Left kidney (tissue), 2 donors: ENCODE data around the gene KHK. TPM values are rescaled to one million over a fixed set of nuclear protein-coding genes. Genes with fewer than 3 reads are reported as not detected.

ENCODE experiments used
- DNase-seq: peaks from one replicate; pipeline ENCODE4 v3.0.0-alpha.2; 2013
- polyA plus RNA-seq: library from polyadenylated mRNA; unstranded; fragments of 120-200 nt; gene quantifications from one replicate; pipeline ENCODE4 v1.2.1, GENCODE V29; 2013; ENCODE audit not compliant: insufficient read length

Gene KHK
- polyA plus RNA-seq, 1 donor: 47.9 TPM

DNA sequence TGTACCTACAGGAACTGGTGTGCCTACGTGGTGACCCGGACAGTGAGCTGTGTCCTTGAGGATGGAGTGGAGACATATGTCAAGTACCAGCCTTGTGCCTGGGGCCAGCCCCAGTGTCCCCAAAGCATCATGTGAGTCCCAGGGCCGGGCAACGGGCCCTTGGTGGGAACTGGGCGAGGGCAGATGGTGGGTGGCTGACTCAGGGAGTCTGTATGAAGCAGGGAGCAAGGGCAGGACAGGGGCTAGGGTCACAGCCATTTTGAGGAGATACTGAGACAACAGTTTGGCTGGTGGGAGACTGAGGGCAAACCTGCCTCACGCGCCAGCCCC, 6.5 kb upstream of the KHK start:
- no peak for DNase-seq

DNA sequence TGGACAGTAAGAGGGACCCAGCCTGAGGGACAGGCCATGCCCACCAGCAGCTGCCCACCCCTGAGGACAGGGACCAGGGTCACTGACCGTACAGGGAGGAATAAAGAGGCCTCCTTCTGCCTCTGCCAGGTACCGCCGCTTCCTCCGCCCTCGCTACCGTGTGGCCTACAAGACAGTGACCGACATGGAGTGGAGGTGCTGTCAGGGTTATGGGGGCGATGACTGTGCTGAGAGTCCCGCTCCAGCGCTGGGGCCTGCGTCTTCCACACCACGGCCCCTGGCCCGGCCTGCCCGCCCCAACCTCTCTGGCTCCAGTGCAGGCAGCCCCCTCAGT, 6.0 kb upstream of the KHK start:
- no peak for DNase-seq

DNA sequence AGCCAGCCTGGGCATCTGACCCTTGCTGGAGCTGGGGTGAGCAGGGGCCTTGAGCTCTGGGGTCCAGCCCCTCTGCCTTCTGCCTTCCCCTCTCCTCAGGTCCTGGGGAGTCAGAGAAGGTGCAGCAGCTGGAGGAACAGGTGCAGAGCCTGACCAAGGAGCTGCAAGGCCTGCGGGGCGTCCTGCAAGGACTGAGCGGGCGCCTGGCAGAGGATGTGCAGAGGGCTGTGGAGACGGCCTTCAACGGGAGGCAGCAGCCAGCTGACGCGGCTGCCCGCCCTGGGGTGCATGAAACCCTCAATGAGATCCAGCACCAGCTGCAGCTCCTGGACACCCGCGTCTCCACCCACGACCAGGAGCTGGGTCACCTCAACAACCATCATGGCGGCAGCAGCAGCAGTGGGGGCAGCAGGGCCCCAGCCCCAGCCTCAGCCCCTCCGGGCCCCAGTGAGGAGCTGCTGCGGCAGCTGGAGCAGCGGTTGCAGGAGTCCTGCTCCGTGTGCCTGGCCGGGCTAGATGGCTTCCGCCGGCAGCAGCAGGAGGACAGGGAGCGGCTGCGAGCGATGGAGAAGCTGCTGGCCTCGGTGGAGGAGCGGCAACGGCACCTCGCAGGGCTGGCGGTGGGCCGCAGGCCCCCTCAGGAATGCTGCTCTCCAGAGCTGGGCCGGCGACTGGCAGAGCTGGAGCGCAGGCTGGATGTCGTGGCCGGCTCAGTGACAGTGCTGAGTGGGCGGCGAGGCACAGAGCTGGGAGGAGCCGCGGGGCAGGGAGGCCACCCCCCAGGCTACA, 4.4 kb upstream of the KHK start:
- no peak for DNase-seq

DNA sequence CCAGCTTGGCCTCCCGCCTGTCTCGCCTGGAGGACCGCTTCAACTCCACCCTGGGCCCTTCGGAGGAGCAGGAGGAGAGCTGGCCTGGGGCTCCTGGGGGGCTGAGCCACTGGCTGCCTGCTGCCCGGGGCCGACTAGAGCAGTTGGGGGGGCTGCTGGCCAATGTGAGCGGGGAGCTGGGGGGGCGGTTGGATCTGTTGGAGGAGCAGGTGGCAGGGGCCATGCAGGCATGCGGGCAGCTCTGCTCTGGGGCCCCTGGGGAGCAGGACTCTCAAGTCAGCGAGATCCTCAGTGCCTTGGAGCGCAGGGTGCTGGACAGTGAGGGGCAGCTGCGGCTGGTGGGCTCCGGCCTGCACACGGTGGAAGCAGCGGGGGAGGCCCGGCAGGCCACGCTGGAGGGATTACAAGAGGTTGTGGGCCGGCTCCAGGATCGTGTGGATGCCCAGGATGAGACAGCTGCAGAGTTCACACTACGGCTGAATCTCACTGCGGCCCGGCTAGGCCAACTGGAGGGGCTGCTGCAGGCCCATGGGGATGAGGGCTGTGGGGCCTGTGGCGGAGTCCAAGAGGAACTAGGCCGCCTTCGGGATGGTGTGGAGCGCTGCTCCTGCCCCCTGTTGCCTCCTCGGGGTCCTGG, 3.7 kb upstream of the KHK start:
- DNase-seq: no peak

DNA sequence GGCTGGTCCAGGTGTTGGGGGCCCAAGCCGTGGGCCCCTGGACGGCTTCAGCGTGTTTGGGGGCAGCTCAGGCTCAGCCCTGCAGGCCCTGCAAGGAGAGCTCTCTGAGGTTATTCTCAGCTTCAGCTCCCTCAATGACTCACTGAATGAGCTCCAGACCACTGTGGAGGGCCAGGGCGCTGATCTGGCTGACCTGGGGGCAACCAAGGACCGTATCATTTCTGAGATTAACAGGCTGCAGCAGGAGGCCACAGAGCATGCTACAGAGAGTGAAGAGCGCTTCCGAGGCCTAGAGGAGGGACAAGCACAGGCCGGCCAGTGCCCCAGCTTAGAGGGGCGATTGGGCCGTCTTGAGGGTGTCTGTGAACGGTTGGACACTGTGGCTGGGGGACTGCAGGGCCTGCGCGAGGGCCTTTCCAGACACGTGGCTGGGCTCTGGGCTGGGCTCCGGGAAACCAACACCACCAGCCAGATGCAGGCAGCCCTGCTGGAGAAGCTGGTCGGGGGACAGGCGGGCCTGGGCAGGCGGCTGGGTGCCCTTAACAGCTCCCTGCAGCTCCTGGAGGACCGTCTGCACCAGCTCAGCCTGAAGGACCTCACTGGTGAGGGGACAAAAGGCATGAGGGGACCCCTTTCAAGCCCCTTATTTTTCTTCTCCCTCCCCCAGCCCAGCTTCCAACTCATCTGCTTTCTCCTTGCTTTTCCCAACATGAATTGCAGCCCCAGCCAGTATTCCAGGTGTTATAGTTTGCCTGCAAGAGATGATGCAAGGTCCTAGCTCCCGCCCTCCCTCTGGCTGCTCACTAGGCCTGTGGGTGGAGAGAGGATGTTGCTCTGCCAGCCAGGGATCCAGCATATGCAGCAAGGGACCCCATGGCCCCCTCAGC, 2.9 kb upstream of the KHK start:
- DNase-seq: no peak

DNA sequence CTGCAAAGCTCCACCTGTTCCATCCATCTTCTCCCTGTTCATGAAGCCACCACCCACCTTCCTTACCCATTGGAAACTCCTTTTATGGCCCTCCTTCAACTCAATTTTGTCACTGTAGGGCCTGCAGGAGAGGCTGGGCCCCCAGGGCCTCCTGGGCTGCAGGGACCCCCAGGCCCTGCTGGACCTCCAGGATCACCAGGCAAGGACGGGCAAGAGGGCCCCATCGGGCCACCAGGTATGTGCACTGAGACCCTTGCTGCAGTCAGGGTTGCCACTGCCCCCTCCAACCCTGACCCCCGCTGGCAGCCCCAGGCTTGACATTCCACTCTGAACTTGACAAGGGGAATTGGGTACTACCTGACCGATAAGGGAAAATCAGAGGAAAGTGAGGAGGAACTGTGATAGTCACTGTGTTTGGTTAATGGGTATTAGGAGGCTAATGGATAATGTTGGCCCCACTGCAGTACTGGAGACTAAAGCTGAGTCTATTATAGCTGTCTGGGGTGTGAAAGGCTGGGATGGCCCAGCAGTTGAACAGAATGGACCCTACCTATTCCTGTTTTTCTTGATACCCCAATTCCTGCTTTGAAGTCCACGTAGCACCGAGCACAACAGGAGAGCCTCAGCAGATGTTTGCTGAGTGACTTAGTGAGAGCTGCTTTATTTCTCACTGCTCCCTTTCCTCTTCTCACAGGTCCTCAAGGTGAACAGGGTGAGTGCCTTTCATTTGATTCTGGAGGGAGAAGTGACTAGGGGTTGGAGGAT, 2.1 kb upstream of the KHK start:
- DNase-seq: no peak

DNA sequence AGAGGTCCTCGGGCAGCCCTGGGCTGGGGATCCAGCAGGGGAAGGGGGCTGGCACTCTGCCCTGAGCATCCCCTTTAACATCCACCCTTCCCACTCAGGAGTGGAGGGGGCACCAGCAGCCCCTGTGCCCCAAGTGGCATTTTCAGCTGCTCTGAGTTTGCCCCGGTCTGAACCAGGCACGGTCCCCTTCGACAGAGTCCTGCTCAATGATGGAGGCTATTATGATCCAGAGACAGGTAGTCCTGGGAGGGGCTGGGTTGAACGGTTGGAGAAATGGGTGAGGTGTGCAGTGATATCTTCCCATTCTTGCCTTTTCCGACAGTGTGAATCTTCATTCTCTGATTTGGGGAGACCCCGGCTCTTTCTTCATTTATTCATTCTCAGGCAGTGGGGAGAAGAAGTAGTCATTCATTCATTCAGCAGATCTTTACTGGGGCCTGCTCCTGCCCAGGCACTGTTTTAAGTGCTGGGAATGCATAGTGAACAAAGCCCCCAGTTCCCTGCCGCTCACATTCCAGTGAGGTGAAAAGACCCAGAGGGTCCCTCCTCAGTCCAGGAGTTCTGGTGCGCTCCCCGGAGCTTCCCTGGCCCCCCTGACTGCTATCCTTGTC, 1.4 kb upstream of the KHK start:
- no peak for DNase-seq

DNA sequence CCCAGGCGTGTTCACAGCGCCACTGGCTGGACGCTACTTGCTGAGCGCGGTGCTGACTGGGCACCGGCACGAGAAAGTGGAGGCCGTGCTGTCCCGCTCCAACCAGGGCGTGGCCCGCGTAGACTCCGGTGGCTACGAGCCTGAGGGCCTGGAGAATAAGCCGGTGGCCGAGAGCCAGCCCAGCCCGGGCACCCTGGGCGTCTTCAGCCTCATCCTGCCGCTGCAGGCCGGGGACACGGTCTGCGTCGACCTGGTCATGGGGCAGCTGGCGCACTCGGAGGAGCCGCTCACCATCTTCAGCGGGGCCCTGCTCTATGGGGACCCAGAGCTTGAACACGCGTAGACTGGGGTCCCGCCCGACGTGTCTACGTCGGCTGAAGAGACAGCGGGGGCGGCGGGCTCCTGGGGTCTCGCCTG, 891 bp upstream of the KHK start:
- no peak for DNase-seq

DNA sequence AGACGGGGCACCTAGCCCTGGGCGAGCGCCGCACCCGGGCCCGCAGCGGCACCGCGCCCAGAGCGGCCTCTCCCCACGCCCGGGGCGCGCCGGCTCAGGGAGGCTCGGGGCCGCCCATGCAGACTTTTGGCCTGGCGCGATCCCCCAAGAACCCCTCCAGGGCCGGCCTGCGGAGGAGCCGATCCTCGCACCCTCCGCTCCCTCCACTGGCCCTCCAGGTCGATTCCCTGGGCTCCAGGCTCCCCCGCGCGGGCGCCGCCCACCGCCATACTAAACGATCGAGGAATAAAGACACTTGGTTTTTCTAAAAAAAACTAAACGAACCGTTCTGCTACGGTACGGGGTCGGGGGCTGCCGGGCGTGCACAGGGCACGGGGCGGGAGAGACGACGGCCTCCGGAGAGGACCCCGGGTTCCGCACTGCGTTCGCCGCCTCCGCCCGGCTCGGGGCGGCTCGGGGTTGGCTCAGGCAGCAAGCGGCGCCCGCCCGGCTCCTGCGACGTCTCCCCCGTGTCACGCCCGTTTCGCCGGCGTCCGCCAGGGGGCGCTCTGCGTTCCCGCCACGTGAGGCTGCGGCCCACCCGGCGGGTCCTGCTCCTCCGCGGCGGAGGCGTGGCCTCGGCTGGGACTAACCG, 365 bp upstream of the KHK start:
- DNase-seq: peak; percentile 93

DNA sequence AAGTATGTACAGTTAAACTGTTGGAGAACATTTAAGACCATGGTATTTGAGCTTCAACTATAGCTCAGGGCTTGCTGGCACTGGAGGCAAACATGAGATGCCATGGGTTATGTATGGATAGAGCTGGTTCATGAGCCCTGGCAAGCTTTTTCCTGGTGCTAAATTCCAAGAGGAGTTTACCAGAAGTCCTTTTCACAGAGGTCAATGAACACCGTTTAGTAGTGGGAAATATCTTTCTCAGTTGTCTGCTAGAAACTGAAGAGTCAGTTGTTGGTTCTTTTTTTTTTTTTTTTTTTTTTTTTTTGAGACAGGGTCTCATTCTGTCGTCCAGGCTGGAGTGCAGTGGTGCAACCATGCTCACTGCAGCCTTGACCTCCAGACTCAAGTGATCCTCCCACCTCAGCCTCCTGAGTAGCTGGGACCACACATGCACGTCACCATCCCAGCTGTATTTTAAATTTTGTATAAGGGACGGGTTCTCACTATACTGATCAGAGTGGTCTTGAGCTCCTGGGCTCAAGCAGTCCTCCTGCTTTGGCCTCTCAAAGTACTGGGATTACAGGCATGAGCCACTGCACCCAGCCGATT, 1.3 kb downstream of the KHK start:
- DNase-seq: no peak

DNA sequence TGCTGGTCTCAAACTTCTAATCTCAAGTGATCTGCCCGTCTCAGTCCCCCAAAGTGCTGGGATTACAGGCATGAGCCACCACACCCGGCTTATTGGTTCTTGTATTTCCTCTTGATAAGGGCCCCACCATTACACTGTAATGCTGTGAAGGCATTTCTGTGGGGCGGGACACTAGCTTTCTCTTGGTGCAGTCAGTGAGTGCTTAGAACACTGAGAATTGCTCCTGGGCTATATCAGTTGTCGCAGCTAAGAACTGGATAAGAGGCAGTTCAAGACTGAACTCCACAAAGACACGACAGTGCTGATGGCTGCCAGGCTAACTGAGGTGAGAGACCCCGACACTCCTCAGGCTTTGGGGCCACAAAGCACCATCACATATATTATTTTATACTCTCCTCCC, 2.1 kb downstream of the KHK start:
- no peak for DNase-seq

DNA sequence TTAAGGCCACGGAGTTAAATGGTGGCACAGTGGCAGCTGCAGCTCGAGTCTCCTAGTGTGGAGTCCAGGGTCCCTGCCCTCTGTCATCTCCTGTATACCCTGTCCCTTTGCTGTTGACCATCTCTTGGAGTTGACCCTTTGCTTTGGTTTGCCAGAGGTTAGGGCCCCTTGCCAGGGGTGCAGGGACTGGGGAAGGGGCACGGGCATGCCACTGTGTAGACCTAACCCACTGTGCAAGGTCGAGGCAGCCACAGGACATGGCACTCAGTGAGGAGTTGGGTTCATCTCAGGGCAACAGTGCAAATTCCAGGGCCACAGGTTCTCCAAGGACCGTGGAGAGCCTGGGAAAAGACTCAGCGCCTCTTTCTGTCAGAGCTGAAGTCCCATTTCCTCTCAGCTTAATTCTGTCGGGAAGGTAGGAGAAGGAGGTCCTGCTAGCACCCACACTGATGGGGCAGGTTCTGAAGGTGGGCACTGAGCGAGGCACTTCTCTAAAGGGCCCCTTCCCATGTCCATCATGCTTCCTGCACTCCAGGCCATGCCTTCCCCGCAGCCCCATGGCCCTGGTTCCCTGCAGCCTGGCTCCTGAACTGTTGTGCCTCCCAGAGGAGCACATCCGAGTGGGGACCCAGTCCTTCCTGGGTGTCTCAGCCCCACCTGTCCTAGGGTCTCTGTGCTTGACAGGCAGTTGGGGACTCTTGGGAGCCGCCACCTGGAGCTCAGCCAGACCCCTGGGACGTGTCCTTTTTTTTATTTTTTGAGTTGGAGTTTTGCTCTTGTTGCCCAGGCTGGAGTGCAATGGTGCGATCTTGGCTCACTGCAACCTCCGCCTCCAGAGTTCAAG, 2.8 kb downstream of the KHK start:
- no peak for DNase-seq

DNA sequence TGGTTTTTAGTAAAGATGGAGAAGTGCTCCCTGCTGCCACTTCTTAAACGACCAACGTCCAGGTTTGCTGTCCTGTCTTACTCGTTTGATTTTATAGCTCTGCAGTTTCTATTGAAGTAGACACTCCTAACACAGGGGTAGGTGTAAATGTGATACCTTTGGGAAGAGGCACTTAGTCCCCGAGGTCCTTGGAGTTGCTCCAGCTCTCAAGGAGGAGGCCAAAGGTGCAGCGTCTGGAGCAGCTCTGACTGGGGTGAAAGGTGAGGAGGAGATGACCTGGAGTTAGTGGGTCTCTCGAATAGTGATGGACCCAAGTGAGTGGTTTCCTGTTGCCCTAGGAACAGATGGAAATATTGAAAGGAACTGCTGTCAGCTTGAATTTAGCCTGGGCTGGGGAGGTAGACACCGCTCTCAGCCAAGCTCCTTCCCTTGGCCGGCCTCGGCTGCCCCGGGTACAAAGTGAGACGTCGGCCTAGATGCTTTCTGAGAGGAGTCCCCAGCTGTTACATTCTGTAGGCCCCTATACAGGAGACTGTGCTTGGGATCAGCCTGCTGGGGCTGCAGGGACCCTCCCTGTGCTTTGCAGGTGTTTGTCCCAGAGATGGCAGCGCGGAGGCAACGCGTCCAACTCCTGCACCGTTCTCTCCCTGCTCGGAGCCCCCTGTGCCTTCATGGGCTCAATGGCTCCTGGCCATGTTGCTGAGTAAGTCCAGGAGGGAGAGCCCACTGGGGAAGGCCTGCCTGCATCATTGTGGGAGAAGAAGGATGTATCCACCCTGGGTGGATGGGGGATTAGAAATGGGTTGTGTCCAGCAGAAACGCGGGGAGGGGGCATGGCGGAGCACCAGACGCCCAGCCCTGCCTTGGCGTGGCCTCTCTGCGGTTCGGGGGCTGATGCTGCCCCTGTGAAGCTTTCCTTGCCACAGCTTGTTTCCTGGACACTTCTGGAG, 5.4 kb downstream of the KHK start:
- no peak for DNase-seq

DNA sequence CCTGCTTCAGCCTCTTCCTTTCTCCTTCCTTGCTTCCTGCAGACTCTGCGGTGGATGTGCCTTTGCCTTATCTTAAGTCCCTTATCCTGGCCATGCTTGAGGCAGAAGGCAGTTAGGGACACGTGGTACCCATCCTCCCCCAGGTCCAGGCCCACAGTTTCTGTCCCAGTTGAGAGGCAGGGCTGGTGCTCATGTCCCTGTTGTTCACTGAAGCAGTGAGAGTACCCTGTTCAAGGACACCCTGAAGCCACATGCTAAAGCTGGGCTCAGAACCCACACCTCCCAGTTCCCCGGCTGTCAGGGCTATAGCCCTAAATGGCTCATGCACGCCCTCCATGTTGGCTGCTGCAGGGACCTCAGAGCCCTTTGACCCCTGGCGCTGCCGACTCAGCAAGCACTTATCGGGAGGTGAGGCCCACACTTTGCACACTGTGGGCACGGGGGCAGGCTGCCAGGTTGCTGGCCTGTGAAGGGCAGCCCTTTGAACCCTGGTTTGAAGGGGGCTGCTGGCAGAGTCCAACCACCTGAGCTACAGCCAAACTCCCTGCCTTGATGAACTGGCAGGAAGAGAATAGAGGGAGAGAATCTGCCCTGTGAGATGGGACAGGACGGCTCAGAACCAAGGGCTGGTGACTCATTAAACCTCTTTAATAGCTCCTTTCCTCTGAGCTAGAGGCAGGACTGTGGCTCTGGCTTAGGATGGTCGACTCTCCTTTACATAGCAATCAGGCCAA, 6.3 kb downstream of the KHK start:
- no peak for DNase-seq

DNA sequence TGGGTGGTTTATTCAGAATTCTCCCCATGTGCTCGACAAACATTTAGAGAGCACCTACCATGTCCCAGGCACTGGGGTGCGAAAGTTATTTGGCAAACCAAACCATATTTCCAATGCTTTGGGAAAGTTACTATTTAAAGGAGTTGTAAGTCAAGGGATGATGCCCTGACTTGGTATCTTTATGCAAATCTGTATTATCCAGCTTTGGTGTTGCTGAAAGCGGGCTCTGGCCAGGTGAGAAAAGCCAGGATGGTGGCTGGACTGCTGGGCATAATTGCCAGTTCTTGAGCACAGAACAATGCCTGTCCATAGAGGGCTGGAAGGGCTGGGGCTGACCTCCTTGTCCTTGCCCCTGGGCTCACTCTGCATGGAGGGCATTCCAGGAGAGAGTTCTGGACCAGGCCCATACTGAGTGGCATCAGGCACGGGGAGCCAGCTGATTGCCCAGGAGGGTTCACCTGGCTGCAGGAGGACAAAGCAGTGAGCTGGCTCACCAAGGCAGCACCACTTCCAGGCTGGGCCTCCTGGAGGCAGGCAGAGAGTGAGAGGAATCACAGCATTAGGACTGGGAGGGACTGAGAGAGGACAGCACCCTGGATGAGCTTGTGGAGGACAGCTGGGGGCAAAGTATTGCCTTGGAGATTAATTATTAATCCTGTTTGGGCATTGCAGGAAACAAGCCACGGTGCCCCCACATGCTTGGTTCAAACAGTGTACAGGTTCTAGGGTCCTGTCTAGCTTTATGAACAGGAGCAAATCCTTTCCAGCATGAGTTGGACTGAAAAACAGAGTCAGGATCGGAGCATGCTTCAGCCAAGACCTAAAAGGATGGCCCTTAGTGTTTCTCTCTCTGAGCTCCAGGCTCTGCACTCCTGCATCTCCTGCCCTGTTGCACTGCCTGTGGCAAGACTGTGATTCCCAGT, 7.1 kb downstream of the KHK start:
- DNase-seq: no peak

DNA sequence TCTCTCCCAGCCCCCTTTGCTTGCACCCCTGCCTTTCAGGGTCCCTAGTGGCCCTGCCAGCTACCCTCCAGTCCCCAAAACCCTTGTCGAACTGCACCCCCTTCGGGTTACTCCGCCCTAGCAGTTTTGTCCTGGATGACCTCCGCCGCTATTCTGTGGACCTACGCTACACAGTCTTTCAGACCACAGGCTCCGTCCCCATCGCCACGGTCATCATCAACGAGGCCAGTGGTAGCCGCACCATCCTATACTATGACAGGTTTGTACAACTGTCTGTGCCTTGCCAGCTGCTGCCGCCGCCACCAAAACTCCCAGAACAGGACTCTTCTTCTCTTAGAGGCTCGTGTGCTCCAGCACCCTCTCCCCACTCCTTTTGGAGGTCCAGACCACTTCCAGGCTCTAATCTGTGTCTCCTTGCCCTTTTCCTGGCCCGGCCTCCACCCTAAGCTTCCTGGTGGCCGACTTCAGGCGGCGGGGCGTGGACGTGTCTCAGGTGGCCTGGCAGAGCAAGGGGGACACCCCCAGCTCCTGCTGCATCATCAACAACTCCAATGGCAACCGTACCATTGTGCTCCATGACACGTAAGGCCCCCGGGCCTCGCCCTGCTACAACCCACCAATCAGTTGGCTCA, 7.9 kb downstream of the KHK start:
- no peak for DNase-seq

DNA sequence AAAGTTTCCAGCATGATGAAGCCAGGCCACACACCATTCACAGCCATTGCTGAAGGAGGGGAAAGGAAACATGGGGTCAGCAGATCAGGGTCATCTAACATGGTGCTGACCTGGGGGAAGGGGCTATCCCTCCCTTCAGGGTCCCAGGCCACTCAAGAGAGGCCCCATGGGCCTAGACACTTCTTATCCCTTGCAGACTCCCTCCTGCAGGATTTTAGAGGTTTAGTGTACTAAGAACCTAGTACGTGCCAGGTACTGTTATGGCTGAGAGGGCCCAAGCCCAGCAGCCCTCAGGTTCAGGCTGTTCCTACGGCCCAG, 8.8 kb downstream of the KHK start:
- DNase-seq: no peak
